Ishikawa (cell line): ENCODE measurements around the gene NUP93.

Experiments used
- CEBPB ChIP-seq: IDR thresholded peaks from 2 replicates; pipeline ENCODE4 v1.6.1; 2012
- CREB1 ChIP-seq: IDR thresholded peaks from 2 replicates; pipeline ENCODE4 v1.6.1; 2012; ENCODE audit warnings: low read depth
- EGR1 ChIP-seq: IDR thresholded peaks from 2 replicates; pipeline ENCODE4 v1.6.1; 2012
- EP300 ChIP-seq: IDR thresholded peaks from 2 replicates; pipeline ENCODE4 v1.6.1; 2012; ENCODE audit warnings: borderline replicate concordance
- FOXM1 ChIP-seq: IDR thresholded peaks from 2 replicates; pipeline ENCODE4 v1.6.1; 2012; ENCODE audit warnings: low read depth, borderline replicate concordance
- NFIC ChIP-seq: IDR thresholded peaks from 2 replicates; pipeline ENCODE4 v1.6.1; 2012
- RAD21 ChIP-seq: IDR thresholded peaks from 2 replicates; pipeline ENCODE4 v1.6.1; 2012; ENCODE audit warnings: low read depth
- TAF1 ChIP-seq: IDR thresholded peaks from 2 replicates; pipeline ENCODE4 v1.6.1; 2012; ENCODE audit warnings: low read depth, mild to moderate bottlenecking
- TCF12 ChIP-seq: IDR thresholded peaks from 2 replicates; pipeline ENCODE4 v1.6.1; 2012; ENCODE audit warnings: low read depth
- TEAD4 ChIP-seq: IDR thresholded peaks from 2 replicates; pipeline ENCODE4 v1.6.1; 2012
- YY1 ChIP-seq: IDR thresholded peaks from 2 replicates; pipeline ENCODE4 v1.6.1; 2012; ENCODE audit warnings: low read depth
- ZBTB7A ChIP-seq: IDR thresholded peaks from 2 replicates; pipeline ENCODE4 v1.6.1; 2012; ENCODE audit warnings: low read depth
- TF ChIP-seq, protein P1 (sequence below): IDR thresholded peaks from 2 replicates; pipeline ENCODE4 v1.6.1; 2012; ENCODE audit warnings: low read depth, mild to moderate bottlenecking
- TF ChIP-seq, protein P2 (sequence below): IDR thresholded peaks from 2 replicates; pipeline ENCODE4 v1.6.1; 2012
- TF ChIP-seq, protein P3 (sequence below): IDR thresholded peaks from 2 replicates; pipeline ENCODE4 v1.6.1; 2012

Gene NUP93

DNA sequence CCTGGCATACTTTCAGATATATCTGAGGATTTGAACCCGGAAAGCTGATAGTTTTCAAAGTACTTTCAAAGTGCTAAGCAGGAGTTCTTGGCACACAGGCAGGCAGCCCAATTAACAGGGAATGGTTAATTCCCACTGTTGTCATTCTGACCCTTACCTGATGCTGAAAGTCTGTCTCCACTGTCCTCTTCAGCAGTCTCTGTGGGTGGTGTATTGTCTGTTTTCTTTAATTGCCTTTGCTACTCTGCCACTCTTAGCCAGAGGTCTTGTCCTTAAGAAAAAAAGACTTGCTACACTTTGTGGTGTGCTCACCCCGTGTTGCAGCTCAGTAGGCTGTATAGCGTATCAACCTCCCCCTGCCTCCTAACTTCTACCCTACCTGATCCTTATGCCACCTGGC is 71.8 kb downstream of the NUP93 start:
- TF ChIP-seq FOXM1, result no peak
- TF ChIP-seq, protein P1, sequence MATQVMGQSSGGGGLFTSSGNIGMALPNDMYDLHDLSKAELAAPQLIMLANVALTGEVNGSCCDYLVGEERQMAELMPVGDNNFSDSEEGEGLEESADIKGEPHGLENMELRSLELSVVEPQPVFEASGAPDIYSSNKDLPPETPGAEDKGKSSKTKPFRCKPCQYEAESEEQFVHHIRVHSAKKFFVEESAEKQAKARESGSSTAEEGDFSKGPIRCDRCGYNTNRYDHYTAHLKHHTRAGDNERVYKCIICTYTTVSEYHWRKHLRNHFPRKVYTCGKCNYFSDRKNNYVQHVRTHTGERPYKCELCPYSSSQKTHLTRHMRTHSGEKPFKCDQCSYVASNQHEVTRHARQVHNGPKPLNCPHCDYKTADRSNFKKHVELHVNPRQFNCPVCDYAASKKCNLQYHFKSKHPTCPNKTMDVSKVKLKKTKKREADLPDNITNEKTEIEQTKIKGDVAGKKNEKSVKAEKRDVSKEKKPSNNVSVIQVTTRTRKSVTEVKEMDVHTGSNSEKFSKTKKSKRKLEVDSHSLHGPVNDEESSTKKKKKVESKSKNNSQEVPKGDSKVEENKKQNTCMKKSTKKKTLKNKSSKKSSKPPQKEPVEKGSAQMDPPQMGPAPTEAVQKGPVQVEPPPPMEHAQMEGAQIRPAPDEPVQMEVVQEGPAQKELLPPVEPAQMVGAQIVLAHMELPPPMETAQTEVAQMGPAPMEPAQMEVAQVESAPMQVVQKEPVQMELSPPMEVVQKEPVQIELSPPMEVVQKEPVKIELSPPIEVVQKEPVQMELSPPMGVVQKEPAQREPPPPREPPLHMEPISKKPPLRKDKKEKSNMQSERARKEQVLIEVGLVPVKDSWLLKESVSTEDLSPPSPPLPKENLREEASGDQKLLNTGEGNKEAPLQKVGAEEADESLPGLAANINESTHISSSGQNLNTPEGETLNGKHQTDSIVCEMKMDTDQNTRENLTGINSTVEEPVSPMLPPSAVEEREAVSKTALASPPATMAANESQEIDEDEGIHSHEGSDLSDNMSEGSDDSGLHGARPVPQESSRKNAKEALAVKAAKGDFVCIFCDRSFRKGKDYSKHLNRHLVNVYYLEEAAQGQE, result no peak
- TF ChIP-seq TCF12, result no peak
- TF ChIP-seq TEAD4, result no peak
- no peak for TF ChIP-seq CEBPB
- TF ChIP-seq, protein P2, sequence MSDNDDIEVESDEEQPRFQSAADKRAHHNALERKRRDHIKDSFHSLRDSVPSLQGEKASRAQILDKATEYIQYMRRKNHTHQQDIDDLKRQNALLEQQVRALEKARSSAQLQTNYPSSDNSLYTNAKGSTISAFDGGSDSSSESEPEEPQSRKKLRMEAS, result no peak
- no peak for TF ChIP-seq NFIC
- no peak for TF ChIP-seq EGR1
- no peak for TF ChIP-seq TAF1
- TF ChIP-seq YY1, result no peak

DNA sequence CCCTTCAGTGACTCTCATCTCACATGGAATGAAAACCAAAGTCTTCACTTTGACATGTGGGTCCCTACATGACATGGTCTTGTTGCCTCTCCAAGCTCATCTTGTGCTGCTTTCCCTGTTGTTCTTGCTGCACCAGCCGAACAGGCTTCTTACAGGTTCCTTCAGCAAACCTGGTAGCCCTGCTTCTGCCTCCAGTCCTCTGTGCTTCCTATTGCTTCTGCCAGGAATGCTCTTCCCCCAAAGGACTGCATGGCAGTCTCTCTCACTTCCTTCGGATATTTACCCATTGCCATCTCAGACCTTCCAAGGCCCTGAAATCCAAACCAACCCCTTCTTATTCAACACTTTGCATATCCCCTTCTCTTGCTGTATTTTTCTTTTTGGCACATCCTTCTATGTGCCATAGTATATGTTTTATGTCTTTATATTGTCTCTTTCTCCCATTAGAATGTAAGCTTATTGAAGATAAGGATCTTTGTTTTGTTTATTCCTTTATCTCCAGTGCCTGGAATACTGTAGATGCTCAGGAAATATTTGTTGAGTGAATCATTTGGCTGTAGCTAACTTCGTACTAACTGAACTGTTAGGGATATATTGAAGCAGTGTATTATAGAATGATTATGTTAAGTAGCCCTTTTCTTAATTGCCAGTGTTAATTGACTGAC is 77.2 kb downstream of the NUP93 start:
- TF ChIP-seq FOXM1 (no peak), ZBTB7A (no peak), TEAD4 (no peak), NFIC (no peak), RAD21 (no peak), TCF12 (no peak), EGR1 (no peak), CEBPB (no peak), CREB1 (no peak), TAF1 (no peak), YY1 (no peak), EP300 (no peak)
- TF ChIP-seq, protein P2, result no peak
- TF ChIP-seq, protein P1, result no peak
- TF ChIP-seq, protein P3, sequence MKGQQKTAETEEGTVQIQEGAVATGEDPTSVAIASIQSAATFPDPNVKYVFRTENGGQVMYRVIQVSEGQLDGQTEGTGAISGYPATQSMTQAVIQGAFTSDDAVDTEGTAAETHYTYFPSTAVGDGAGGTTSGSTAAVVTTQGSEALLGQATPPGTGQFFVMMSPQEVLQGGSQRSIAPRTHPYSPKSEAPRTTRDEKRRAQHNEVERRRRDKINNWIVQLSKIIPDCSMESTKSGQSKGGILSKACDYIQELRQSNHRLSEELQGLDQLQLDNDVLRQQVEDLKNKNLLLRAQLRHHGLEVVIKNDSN, result no peak

DNA sequence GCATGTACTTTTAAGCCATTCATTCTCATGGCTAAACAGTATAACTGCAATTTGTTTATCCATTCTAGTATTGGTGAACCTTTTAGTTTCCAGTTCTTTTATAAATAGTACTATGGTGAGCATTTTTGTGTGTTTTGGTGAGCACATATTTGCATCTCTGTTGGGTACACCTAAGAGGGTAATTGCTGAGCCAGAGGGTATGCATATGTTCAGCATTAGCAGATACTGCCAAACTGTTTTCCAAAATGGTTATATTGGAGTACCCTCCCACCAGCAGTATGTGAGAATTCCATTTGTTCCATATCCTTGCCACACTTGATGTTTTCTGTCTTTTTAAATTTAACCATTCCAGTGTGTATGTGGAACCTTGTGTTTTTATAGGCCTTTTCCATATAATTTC is 81.0 kb downstream of the NUP93 start:
- no peak for TF ChIP-seq ZBTB7A
- TF ChIP-seq EGR1, result no peak
- TF ChIP-seq, protein P1, result no peak
- TF ChIP-seq CEBPB, result no peak
- no peak for TF ChIP-seq EP300
- no peak for TF ChIP-seq CREB1
- no peak for TF ChIP-seq TCF12
- no peak for TF ChIP-seq RAD21
- TF ChIP-seq, protein P2, result no peak
- TF ChIP-seq TEAD4, result no peak

DNA sequence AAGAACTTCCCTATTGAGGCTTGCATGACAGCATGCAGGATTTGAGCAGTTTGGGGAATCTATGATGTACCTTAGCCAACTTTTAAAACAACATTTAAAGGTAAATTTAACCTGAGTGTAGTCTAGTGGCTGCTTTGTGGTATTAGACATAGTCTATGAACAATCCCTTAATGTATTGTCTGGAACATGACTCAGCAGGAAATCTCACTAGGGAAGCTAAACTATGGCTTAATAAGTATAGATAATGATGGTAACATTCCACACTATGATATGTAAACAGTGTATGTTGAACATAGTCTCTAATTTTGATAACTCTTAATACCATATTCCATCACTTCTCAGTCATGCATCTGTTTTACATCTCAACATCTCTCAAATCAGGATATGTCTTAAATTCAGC is 83.0 kb downstream of the NUP93 start:
- TF ChIP-seq, protein P2, result no peak
- TF ChIP-seq, protein P1, result no peak
- TF ChIP-seq CREB1 (no peak), ZBTB7A (no peak)
- TF ChIP-seq, protein P3, result no peak
